ENCODE measurements around the gene NRDE2.

DNA sequence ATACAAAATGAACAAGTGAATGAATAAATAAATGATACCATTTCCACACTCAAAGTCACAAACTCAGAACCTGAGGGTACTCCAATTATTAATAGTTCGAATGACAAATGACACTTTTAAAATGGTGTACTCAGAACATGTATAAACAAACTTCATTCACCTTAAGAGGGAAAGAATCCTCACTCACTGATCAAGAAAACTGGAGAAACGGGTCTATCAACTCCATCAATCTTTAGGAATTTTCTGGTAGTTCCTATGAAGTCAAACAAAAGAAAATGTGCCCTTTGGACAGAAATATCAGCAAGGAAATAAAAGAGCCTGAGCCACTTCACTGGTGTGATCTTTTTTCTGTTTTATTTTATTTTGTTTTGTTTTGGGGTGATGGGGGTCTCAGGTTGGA, 5.2 kb upstream of the NRDE2 start:
- TF ChIP-seq, protein P1, sequence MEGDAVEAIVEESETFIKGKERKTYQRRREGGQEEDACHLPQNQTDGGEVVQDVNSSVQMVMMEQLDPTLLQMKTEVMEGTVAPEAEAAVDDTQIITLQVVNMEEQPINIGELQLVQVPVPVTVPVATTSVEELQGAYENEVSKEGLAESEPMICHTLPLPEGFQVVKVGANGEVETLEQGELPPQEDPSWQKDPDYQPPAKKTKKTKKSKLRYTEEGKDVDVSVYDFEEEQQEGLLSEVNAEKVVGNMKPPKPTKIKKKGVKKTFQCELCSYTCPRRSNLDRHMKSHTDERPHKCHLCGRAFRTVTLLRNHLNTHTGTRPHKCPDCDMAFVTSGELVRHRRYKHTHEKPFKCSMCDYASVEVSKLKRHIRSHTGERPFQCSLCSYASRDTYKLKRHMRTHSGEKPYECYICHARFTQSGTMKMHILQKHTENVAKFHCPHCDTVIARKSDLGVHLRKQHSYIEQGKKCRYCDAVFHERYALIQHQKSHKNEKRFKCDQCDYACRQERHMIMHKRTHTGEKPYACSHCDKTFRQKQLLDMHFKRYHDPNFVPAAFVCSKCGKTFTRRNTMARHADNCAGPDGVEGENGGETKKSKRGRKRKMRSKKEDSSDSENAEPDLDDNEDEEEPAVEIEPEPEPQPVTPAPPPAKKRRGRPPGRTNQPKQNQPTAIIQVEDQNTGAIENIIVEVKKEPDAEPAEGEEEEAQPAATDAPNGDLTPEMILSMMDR (IDR thresholded peaks at IDR 0.05): no peak
- TF ChIP-seq EZH2 (IDR thresholded peaks at IDR 0.05) (no peak), EZH2phosphoT487 (IDR thresholded peaks at IDR 0.05) (no peak)
